Activated naive CD8-positive, alpha-beta T cell (primary cell): ENCODE data around the gene C5orf52.
"Not testable (repeated sequence)": the region's sequence is repeated elsewhere in the genome, so short reads cannot be mapped to it uniquely, and the experiment has no call there.

ENCODE experiments used
- H3K27ac Mint-ChIP-seq: one replicate; pipeline ENCODE4 v1.8.0; 2021; ENCODE audit warnings: mixed read lengths
- H3K27me3 Mint-ChIP-seq: one replicate; pipeline ENCODE4 v1.8.0; 2021; ENCODE audit warnings: mixed read lengths
- H3K36me3 Mint-ChIP-seq: one replicate; pipeline ENCODE4 v1.8.0; 2021; ENCODE audit warnings: mixed read lengths
- H3K4me1 Mint-ChIP-seq: one replicate; pipeline ENCODE4 v1.8.0; 2021; ENCODE audit warnings: low read depth, mixed read lengths
- H3K4me3 Mint-ChIP-seq: one replicate; pipeline ENCODE4 v1.8.0; 2021; ENCODE audit warnings: mild to moderate bottlenecking, mixed read lengths
- H3K9me3 Mint-ChIP-seq: one replicate; pipeline ENCODE4 v1.8.0; 2021; ENCODE audit warnings: low read depth, mixed read lengths

The C5orf52 gene

GRCh38 chr5:157665467-157666070, 5.8 kb upstream of the C5orf52 start:
- Mint-ChIP-seq H3K9me3 (no peaks in the 10 kb centered on the region), H3K27me3 (peaks cover 13% of the 10 kb centered on the region), H3K4me3 (no peak overlapping the region), H3K27ac (no peak overlapping the region), H3K4me1 (peaks cover 8% of the 10 kb centered on the region), H3K36me3 (peaks cover 6% of the 10 kb centered on the region)

- Mint-ChIP-seq H3K4me1 (peaks cover 21% of the 10 kb centered on the region), H3K9me3 (no peaks in the 10 kb centered on the region), H3K27me3 (peaks cover 21% of the 10 kb centered on the region), H3K36me3 (peaks cover 3% of the 10 kb centered on the region), H3K4me3 (no peak overlapping the region), H3K27ac (no peak overlapping the region)
Observed at GRCh38 chr5:157668356-157668755, 3.0 kb upstream of the C5orf52 start.

- H3K27me3 Mint-ChIP-seq, result peaks cover 21% of the 10 kb centered on the region
- no peaks in the 10 kb centered on the region for H3K9me3 Mint-ChIP-seq
- peaks cover 21% of the 10 kb centered on the region for H3K4me1 Mint-ChIP-seq
- peaks cover 3% of the 10 kb centered on the region for H3K36me3 Mint-ChIP-seq
- peak overlapping the region; percentile 85 for H3K4me3 Mint-ChIP-seq
- H3K27ac Mint-ChIP-seq, result no peak overlapping the region
Observed at GRCh38 chr5:157669701-157670097, 1.6 kb upstream of the C5orf52 start.

GRCh38 chr5:157671592-157672330, 428 bp downstream of the C5orf52 start:
- peaks cover 20% of the 10 kb centered on the region for H3K27me3 Mint-ChIP-seq

GRCh38 chr5:157672976-157673375, 1.6 kb downstream of the C5orf52 start:
- Mint-ChIP-seq H3K27ac (no peak overlapping the region), H3K4me3 (no peak overlapping the region), H3K9me3 (no peaks in the 10 kb centered on the region), H3K27me3 (peaks cover 16% of the 10 kb centered on the region), H3K36me3 (no peaks in the 10 kb centered on the region), H3K4me1 (peaks cover 21% of the 10 kb centered on the region)

More at GRCh38 chr5:157671592-157672330, 428 bp downstream of the C5orf52 start:
- H3K4me3 Mint-ChIP-seq, result peak overlapping the region; percentile 85
- no peak overlapping the region for H3K27ac Mint-ChIP-seq
- no peaks in the 10 kb centered on the region for H3K9me3 Mint-ChIP-seq
- H3K4me1 Mint-ChIP-seq, result peaks cover 21% of the 10 kb centered on the region
- peaks cover 3% of the 10 kb centered on the region for H3K36me3 Mint-ChIP-seq

- not testable (repeated sequence) for H3K4me3 Mint-ChIP-seq, H3K36me3 Mint-ChIP-seq, H3K9me3 Mint-ChIP-seq, H3K27ac Mint-ChIP-seq
- Mint-ChIP-seq H3K4me1 (peaks cover 21% of the 10 kb centered on the region), H3K27me3 (peaks cover 16% of the 10 kb centered on the region)
Observed at GRCh38 chr5:157674351-157674750, 3.0 kb downstream of the C5orf52 start.

GRCh38 chr5:157677931-157678330, 6.6 kb downstream of the C5orf52 start:
- Mint-ChIP-seq H3K27ac (no peak overlapping the region), H3K4me1 (no peaks in the 10 kb centered on the region), H3K4me3 (no peak overlapping the region), H3K36me3 (no peaks in the 10 kb centered on the region), H3K27me3 (no peaks in the 10 kb centered on the region), H3K9me3 (no peaks in the 10 kb centered on the region)

GRCh38 chr5:157679801-157680200, 8.5 kb downstream of the C5orf52 start:
- H3K9me3 Mint-ChIP-seq, result no peaks in the 10 kb centered on the region
- no peak overlapping the region for H3K27ac Mint-ChIP-seq
- no peaks in the 10 kb centered on the region for H3K4me1 Mint-ChIP-seq
- no peak overlapping the region for H3K4me3 Mint-ChIP-seq
- H3K36me3 Mint-ChIP-seq, result no peaks in the 10 kb centered on the region
- no peaks in the 10 kb centered on the region for H3K27me3 Mint-ChIP-seq

GRCh38 chr5:157680239-157680638, 8.9 kb downstream of the C5orf52 start:
- no peaks in the 10 kb centered on the region for H3K9me3 Mint-ChIP-seq
- H3K27ac Mint-ChIP-seq, result no peak overlapping the region
- H3K27me3 Mint-ChIP-seq, result no peaks in the 10 kb centered on the region
- H3K4me3 Mint-ChIP-seq, result no peak overlapping the region
- H3K4me1 Mint-ChIP-seq, result no peaks in the 10 kb centered on the region
- H3K36me3 Mint-ChIP-seq, result no peaks in the 10 kb centered on the region

- Mint-ChIP-seq H3K27me3 (no peaks in the 10 kb centered on the region), H3K27ac (no peak overlapping the region), H3K36me3 (no peaks in the 10 kb centered on the region), H3K9me3 (no peaks in the 10 kb centered on the region), H3K4me3 (no peak overlapping the region), H3K4me1 (no peaks in the 10 kb centered on the region)
Observed at GRCh38 chr5:157681048-157681447, 9.7 kb downstream of the C5orf52 start.

- Mint-ChIP-seq H3K9me3 (no peaks in the 10 kb centered on the region), H3K4me1 (no peaks in the 10 kb centered on the region), H3K27me3 (no peaks in the 10 kb centered on the region), H3K4me3 (no peak overlapping the region), H3K27ac (no peak overlapping the region), H3K36me3 (no peaks in the 10 kb centered on the region)
Observed at GRCh38 chr5:157682257-157682656, 10.9 kb downstream of the C5orf52 start.

- not testable (repeated sequence) for H3K9me3 Mint-ChIP-seq, H3K4me1 Mint-ChIP-seq, H3K27ac Mint-ChIP-seq, H3K4me3 Mint-ChIP-seq, H3K27me3 Mint-ChIP-seq, H3K36me3 Mint-ChIP-seq
Observed at GRCh38 chr5:157686276-157687197, 15.2 kb downstream of the C5orf52 start.

- Mint-ChIP-seq H3K36me3 (no peaks in the 10 kb centered on the region), H3K4me3 (no peak overlapping the region), H3K9me3 (no peaks in the 10 kb centered on the region), H3K27ac (no peak overlapping the region), H3K27me3 (peaks cover 2% of the 10 kb centered on the region), H3K4me1 (no peaks in the 10 kb centered on the region)
Observed at GRCh38 chr5:157687198-157687554, 15.8 kb downstream of the C5orf52 start.

GRCh38 chr5:157689942-157690689, 18.8 kb downstream of the C5orf52 start:
- H3K27me3 Mint-ChIP-seq, result peaks cover 4% of the 10 kb centered on the region
- no peaks in the 10 kb centered on the region for H3K9me3 Mint-ChIP-seq
- H3K4me3 Mint-ChIP-seq, result no peak overlapping the region
- H3K4me1 Mint-ChIP-seq, result no peaks in the 10 kb centered on the region
- no peak overlapping the region for H3K27ac Mint-ChIP-seq
- no peaks in the 10 kb centered on the region for H3K36me3 Mint-ChIP-seq
